Stimulated activated naive CD8-positive, alpha-beta T cell treated with anti-CD3 and anti-CD28 coated beads, Interleukin-15, Interleukin-2, amounts not matched to agents 100 ng/mL and 50 ng/mL, for 24 hours (primary cell): ENCODE data around the gene NUDT4B.
"Not testable (repeated sequence)": the region's sequence is repeated elsewhere in the genome, so short reads cannot be mapped to it uniquely, and the experiment has no call there.

Source experiments
- H3K27ac Mint-ChIP-seq: one replicate; pipeline ENCODE4 v1.8.0; 2021; ENCODE audit warnings: mild to moderate bottlenecking, mixed read lengths
- H3K27me3 Mint-ChIP-seq: one replicate; pipeline ENCODE4 v1.8.0; 2021; ENCODE audit warnings: mixed read lengths
- H3K36me3 Mint-ChIP-seq: one replicate; pipeline ENCODE4 v1.8.0; 2021; ENCODE audit warnings: low read depth, mixed read lengths
- H3K4me1 Mint-ChIP-seq: one replicate; pipeline ENCODE4 v1.8.0; 2021; ENCODE audit warnings: low read depth, mixed read lengths
- H3K4me3 Mint-ChIP-seq: one replicate; pipeline ENCODE4 v1.8.0; 2021; ENCODE audit warnings: mild to moderate bottlenecking, mixed read lengths
- H3K9me3 Mint-ChIP-seq: one replicate; pipeline ENCODE4 v1.8.0; 2021; ENCODE audit warnings: mixed read lengths

The NUDT4B gene

GRCh38 chr1:148748563-148749334 is at the start of gene NUDT4B:
NUDT4B (plus strand) TSS chr1:148748774; CDS start chr1:148748953, 179 bp downstream.
- H3K4me3 Mint-ChIP-seq, H3K27me3 Mint-ChIP-seq, H3K4me1 Mint-ChIP-seq, H3K27ac Mint-ChIP-seq, H3K36me3 Mint-ChIP-seq, H3K9me3 Mint-ChIP-seq: not testable (repeated sequence)

- H3K4me3 Mint-ChIP-seq, H3K36me3 Mint-ChIP-seq, H3K27me3 Mint-ChIP-seq, H3K9me3 Mint-ChIP-seq, H3K4me1 Mint-ChIP-seq, H3K27ac Mint-ChIP-seq: not testable (repeated sequence)
Observed at GRCh38 chr1:148699357-148699756, 49.2 kb upstream of the NUDT4B start.

DNA sequence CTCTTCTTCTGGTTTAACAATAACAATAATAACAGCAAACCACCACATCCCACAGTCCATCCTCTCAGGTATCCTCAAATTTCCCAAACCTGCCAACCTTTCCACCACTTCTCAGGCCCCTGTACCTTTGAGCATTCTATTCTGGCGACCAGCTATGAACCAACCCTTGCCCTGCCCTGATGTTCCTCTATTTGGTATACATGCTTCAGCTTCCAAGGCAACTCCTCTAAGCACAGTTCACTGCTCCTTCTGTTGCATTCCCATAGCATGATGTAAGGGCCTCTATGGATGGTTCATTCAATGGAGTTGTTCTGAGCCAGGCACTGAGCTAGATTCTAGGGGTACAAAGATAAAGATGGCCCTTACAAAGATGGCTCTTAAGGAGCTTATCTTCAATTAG is 46.3 kb upstream of the NUDT4B start:
- not testable (repeated sequence) for H3K4me1 Mint-ChIP-seq, H3K4me3 Mint-ChIP-seq, H3K9me3 Mint-ChIP-seq, H3K27ac Mint-ChIP-seq, H3K36me3 Mint-ChIP-seq, H3K27me3 Mint-ChIP-seq

DNA sequence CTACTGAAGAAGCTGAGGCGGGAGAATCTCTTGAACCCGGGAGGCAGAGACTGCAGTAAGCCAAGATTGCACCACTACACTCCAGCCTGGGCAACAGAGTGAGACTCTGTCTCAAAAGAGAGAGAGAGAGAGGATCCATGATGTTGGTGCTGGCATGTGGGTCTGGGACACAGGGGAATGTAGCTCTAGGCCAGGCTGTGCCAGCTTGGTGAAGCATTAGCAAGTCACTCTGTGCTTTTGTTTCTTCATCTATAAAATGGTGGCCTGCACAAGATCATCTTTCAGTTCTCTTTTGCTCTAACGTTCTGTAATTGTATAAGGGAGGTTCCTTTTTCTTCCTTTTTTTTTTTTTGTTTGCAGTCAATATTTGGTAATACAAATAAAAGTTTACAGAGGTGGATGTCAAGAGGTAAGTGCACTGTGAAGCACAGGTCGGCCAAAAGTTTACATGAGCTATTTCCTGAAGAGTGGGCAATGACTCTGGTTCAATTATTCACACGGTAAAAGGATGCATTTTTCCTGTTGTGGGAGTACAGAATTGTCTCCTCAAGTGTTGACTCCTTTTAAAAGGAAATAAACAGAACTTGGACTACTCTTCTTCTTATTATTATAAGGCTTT is 44.5 kb upstream of the NUDT4B start:
- H3K4me3 Mint-ChIP-seq, H3K4me1 Mint-ChIP-seq, H3K9me3 Mint-ChIP-seq, H3K27me3 Mint-ChIP-seq, H3K27ac Mint-ChIP-seq, H3K36me3 Mint-ChIP-seq: not testable (repeated sequence)

- not testable (repeated sequence) for H3K27me3 Mint-ChIP-seq, H3K36me3 Mint-ChIP-seq, H3K4me3 Mint-ChIP-seq, H3K4me1 Mint-ChIP-seq, H3K27ac Mint-ChIP-seq, H3K9me3 Mint-ChIP-seq
Observed at GRCh38 chr1:148705316-148705948, 43.1 kb upstream of the NUDT4B start.

DNA sequence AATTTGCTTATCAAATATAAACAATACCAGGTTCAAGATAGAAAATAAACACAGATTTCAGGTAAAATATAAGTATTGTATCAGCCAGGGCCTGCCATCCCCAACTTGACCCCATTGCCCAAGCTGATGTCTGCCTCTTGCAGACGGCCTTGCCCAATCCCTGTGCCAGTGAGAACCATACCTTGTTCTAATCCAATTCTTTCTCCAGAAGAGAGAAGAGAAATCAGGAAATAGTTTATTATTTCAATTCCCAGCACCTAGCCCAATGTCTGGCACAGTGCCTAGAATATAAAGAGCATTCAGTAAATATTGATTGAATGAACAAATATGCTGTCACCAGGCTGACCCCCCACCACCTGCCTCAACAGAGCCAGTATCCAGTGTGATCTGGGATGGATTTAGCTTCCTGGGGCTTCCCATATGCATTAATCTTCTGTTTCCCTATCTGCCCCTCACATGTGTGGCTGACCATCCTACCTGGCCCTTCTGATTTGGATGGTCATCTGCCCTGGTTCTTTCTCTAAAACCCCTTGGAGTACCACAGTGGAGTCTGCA is 39.7 kb upstream of the NUDT4B start:
- H3K27me3 Mint-ChIP-seq, H3K4me1 Mint-ChIP-seq, H3K36me3 Mint-ChIP-seq, H3K9me3 Mint-ChIP-seq, H3K27ac Mint-ChIP-seq, H3K4me3 Mint-ChIP-seq: not testable (repeated sequence)

- not testable (repeated sequence) for H3K27me3 Mint-ChIP-seq, H3K27ac Mint-ChIP-seq, H3K4me3 Mint-ChIP-seq, H3K9me3 Mint-ChIP-seq, H3K4me1 Mint-ChIP-seq, H3K36me3 Mint-ChIP-seq
Observed at GRCh38 chr1:148710772-148711523, 37.6 kb upstream of the NUDT4B start.

DNA sequence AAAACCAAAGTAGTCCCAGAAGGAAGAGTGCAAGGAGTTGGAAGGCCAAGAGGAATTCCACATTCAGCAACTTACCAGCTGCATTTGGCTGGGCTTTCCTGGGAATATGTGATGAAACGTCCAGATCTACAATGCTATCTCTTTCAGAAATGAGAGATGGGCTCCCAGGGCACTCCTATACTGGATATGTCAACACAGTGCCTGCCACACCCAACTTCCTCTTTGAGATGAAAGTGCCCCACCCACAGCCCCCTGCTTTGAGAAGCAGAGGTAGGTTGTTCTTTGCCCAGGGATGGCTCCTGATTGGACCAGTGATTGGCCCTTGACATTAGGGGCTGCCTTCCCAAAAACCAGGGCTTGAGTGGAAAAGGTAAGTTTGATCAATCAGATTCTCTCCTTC is 36.2 kb upstream of the NUDT4B start:
- H3K4me1 Mint-ChIP-seq, H3K27me3 Mint-ChIP-seq, H3K9me3 Mint-ChIP-seq, H3K36me3 Mint-ChIP-seq, H3K27ac Mint-ChIP-seq, H3K4me3 Mint-ChIP-seq: not testable (repeated sequence)

GRCh38 chr1:148715518-148715917 is 33.1 kb upstream of the NUDT4B start:
- H3K27ac Mint-ChIP-seq, H3K4me3 Mint-ChIP-seq: not testable (repeated sequence)

DNA sequence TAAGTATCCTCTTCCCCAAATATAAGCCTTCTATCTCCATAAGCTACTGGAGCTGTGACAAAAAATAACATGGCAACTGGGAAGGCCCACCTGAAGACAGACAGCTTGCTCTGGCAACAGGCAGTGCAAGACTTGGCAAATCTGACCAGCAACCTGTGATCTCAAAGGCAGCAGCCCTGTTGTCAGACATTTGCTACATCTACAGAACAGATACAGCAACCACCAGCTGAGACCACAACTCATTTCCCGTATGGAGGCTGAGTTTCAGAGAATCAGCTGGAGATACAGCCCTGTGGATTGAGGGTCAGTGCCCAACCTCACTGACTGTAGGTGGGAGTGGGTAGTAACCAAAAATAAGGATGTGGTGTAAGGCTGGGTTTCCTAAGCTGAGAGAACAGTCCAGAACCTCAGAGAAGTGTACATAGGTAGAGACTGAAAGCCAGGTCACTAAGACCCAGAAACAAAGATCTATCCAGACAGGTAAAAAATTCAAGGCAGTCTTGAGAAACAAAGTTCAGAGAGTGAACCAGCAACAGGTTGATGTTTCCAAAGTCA is 31.5 kb upstream of the NUDT4B start:
- H3K4me1 Mint-ChIP-seq, H3K9me3 Mint-ChIP-seq, H3K27ac Mint-ChIP-seq, H3K4me3 Mint-ChIP-seq, H3K36me3 Mint-ChIP-seq, H3K27me3 Mint-ChIP-seq: not testable (repeated sequence)

More at GRCh38 chr1:148715518-148715917, 33.1 kb upstream of the NUDT4B start:
- H3K9me3 Mint-ChIP-seq, H3K27me3 Mint-ChIP-seq, H3K4me1 Mint-ChIP-seq, H3K36me3 Mint-ChIP-seq: not testable (repeated sequence)

GRCh38 chr1:148720918-148721317 is 27.7 kb upstream of the NUDT4B start:
- H3K4me1 Mint-ChIP-seq, H3K27me3 Mint-ChIP-seq, H3K27ac Mint-ChIP-seq, H3K36me3 Mint-ChIP-seq, H3K4me3 Mint-ChIP-seq, H3K9me3 Mint-ChIP-seq: not testable (repeated sequence)

DNA sequence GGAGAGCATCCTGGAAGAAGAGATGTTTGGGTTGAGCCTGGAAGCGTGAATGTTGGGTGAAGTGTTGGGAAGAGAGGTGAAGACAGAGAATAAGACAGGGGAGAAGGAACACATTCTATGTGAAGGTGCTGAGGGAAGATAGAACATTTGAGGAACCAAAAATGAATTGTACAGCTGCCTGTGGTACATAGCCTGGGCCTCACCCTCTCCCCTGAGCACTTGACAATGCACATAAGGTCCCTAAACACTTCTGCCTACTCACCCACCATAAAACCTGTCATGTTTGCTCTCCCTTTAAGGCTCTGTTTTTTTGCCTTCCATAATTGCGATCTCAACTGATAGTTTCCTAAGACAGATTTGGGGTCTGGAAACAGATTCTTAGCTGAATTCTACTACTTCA is 25.8 kb upstream of the NUDT4B start:
- not testable (repeated sequence) for H3K27ac Mint-ChIP-seq, H3K4me3 Mint-ChIP-seq, H3K4me1 Mint-ChIP-seq, H3K27me3 Mint-ChIP-seq, H3K9me3 Mint-ChIP-seq, H3K36me3 Mint-ChIP-seq

DNA sequence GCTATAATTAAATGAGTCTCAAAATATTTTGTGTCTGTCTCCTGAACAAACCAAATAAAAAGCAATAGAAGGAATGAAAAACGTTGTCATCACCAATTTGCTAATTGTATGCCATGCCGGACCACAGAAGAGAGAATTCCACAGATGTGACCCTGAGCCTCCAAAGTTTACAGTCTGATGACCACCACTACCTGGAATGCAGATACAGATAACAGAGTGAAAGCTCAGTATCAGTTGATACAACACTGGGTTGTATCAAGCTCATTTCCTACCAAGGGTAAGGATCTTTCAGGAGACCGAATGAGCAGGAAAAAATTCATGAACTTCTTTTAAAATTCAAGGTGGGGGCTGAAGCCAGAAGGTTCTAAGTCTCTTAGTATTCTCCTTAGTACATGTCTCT is 25.1 kb upstream of the NUDT4B start:
- H3K27ac Mint-ChIP-seq, H3K27me3 Mint-ChIP-seq, H3K4me3 Mint-ChIP-seq, H3K36me3 Mint-ChIP-seq, H3K9me3 Mint-ChIP-seq, H3K4me1 Mint-ChIP-seq: not testable (repeated sequence)

GRCh38 chr1:148724872-148725271 is 23.7 kb upstream of the NUDT4B start:
- not testable (repeated sequence) for H3K4me1 Mint-ChIP-seq, H3K27ac Mint-ChIP-seq, H3K36me3 Mint-ChIP-seq, H3K9me3 Mint-ChIP-seq, H3K27me3 Mint-ChIP-seq, H3K4me3 Mint-ChIP-seq

- H3K27me3 Mint-ChIP-seq, H3K4me1 Mint-ChIP-seq, H3K4me3 Mint-ChIP-seq, H3K27ac Mint-ChIP-seq, H3K36me3 Mint-ChIP-seq, H3K9me3 Mint-ChIP-seq: not testable (repeated sequence)
Observed at GRCh38 chr1:148727862-148728261, 20.7 kb upstream of the NUDT4B start.
